GM15510 (cell line): ENCODE measurements around the gene PRELID3B.

Experiments used
- POLR2A ChIP-seq: IDR thresholded peaks from 3 replicates; pipeline ENCODE4 v1.6.1; 2011; ENCODE audit warnings: borderline replicate concordance; ENCODE audit not compliant: insufficient read length; ENCODE audit errors: extremely low read depth

The PRELID3B gene

GRCh38 chr20:59042151-59042795, at the start of gene PRELID3B:
TSS of gene PRELID3B (minus strand) at chr20:59042786. CDS start at chr20:59042730, 56 bp downstream.
- no peak for TF ChIP-seq POLR2A

GRCh38 chr20:59087829-59088433, 45.3 kb upstream of the PRELID3B start:
- TF ChIP-seq POLR2A: no peak

- no peak for TF ChIP-seq POLR2A
Measured at GRCh38 chr20:59086923-59087322, 44.3 kb upstream of the PRELID3B start.

- no peak for TF ChIP-seq POLR2A
Measured at GRCh38 chr20:59084041-59084850, 41.7 kb upstream of the PRELID3B start.

GRCh38 chr20:59082981-59083380, 40.4 kb upstream of the PRELID3B start:
- no peak for TF ChIP-seq POLR2A

- no peak for TF ChIP-seq POLR2A
Measured at GRCh38 chr20:59082077-59082740, 39.6 kb upstream of the PRELID3B start.

GRCh38 chr20:59081036-59081435, 38.5 kb upstream of the PRELID3B start:
- no peak for TF ChIP-seq POLR2A

- TF ChIP-seq POLR2A: no peak
Measured at GRCh38 chr20:59078231-59078630, 35.6 kb upstream of the PRELID3B start.

GRCh38 chr20:59077705-59078104, 35.1 kb upstream of the PRELID3B start:
- TF ChIP-seq POLR2A: no peak

GRCh38 chr20:59075934-59076508, 33.4 kb upstream of the PRELID3B start:
- no peak for TF ChIP-seq POLR2A

- no peak for TF ChIP-seq POLR2A
Measured at GRCh38 chr20:59074456-59074855, 31.9 kb upstream of the PRELID3B start.

- TF ChIP-seq POLR2A: no peak
Measured at GRCh38 chr20:59073582-59073981, 31.0 kb upstream of the PRELID3B start.

- TF ChIP-seq POLR2A: no peak
Measured at GRCh38 chr20:59071216-59071615, 28.6 kb upstream of the PRELID3B start.

- no peak for TF ChIP-seq POLR2A
Measured at GRCh38 chr20:59069026-59069425, 26.4 kb upstream of the PRELID3B start.

- TF ChIP-seq POLR2A: no peak
Measured at GRCh38 chr20:59068534-59068933, 25.9 kb upstream of the PRELID3B start.
